GM21447 (cell line): Measurements from ENCODE around the gene MSI2.
"Not testable (repeated sequence)": the region's sequence is repeated elsewhere in the genome, so short reads cannot be mapped to it uniquely, and the experiment has no call there.

Experiments
- ATAC-seq: cut with Tn5 transposase; IDR thresholded peaks from one replicate; pipeline ENCODE4 v1.9.1; 2021; ENCODE audit not compliant: unreplicated experiment

Gene MSI2

GRCh38 chr17:57490111-57490845 lies 234.0 kb downstream of the MSI2 start:
- ATAC-seq, result no peak

- ATAC-seq, result no peak
Measured at GRCh38 chr17:57490890-57491289, 234.6 kb downstream of the MSI2 start.

GRCh38 chr17:57493171-57493570 lies 236.8 kb downstream of the MSI2 start:
- no peak for ATAC-seq

- no peak for ATAC-seq
Measured at GRCh38 chr17:57493625-57494024, 237.3 kb downstream of the MSI2 start.

- ATAC-seq, result no peak
Measured at GRCh38 chr17:57494443-57494842, 238.1 kb downstream of the MSI2 start.

- no peak for ATAC-seq
Measured at GRCh38 chr17:57495771-57496170, 239.4 kb downstream of the MSI2 start.

GRCh38 chr17:57496382-57496781 lies 240.1 kb downstream of the MSI2 start:
- ATAC-seq, result no peak

- no peak for ATAC-seq
Measured at GRCh38 chr17:57498443-57498842, 242.1 kb downstream of the MSI2 start.

- ATAC-seq, result not testable (repeated sequence)
Measured at GRCh38 chr17:57499221-57499620, 242.9 kb downstream of the MSI2 start.

- no peak for ATAC-seq
Measured at GRCh38 chr17:57499648-57500049, 243.3 kb downstream of the MSI2 start.

GRCh38 chr17:57501016-57501415 lies 244.7 kb downstream of the MSI2 start:
- no peak for ATAC-seq

GRCh38 chr17:57502022-57502421 lies 245.7 kb downstream of the MSI2 start:
- no peak for ATAC-seq

GRCh38 chr17:57502811-57503241 lies 246.5 kb downstream of the MSI2 start:
- ATAC-seq, result no peak

- ATAC-seq, result no peak
Measured at GRCh38 chr17:57504208-57504607, 247.9 kb downstream of the MSI2 start.

- ATAC-seq, result no peak
Measured at GRCh38 chr17:57505841-57506773, 249.8 kb downstream of the MSI2 start.

GRCh38 chr17:57506774-57507127 lies 250.4 kb downstream of the MSI2 start:
- no peak for ATAC-seq

GRCh38 chr17:57507828-57508227 lies 251.5 kb downstream of the MSI2 start:
- no peak for ATAC-seq

GRCh38 chr17:57508671-57509070 lies 252.3 kb downstream of the MSI2 start:
- ATAC-seq, result no peak

- ATAC-seq, result no peak
Measured at GRCh38 chr17:57511475-57512123, 255.3 kb downstream of the MSI2 start.

GRCh38 chr17:57512258-57512657 lies 255.9 kb downstream of the MSI2 start:
- no peak for ATAC-seq

- no peak for ATAC-seq
Measured at GRCh38 chr17:57512691-57513090, 256.4 kb downstream of the MSI2 start.

- no peak for ATAC-seq
Measured at GRCh38 chr17:57513569-57513968, 257.2 kb downstream of the MSI2 start.
